Cerebellar cortex (tissue), 1 donor: ENCODE results near the gene ANKRD12.
"Not testable (repeated sequence)": the region's sequence is repeated elsewhere in the genome, so short reads cannot be mapped to it uniquely, and the experiment has no call there.

ENCODE experiments used
- DNase-seq: peaks from one replicate; pipeline ENCODE4 v3.0.0-alpha.2; 2015; ENCODE audit warnings: low spot score

ANKRD12 gene

GRCh38 chr18:9147440-9148202 is 11.0 kb downstream of the ANKRD12 start:
- DNase-seq: peak; percentile 73

GRCh38 chr18:9148203-9148552 is 11.6 kb downstream of the ANKRD12 start:
- no peak for DNase-seq

GRCh38 chr18:9150121-9150520 is 13.5 kb downstream of the ANKRD12 start:
- DNase-seq: no peak

GRCh38 chr18:9153256-9153655 is 16.7 kb downstream of the ANKRD12 start:
- no peak for DNase-seq

- no peak for DNase-seq
These were observed 20.1 kb downstream of the ANKRD12 start for GRCh38 chr18:9156604-9157249.

GRCh38 chr18:9157806-9158205 is 21.2 kb downstream of the ANKRD12 start:
- no peak for DNase-seq

GRCh38 chr18:9160014-9160413 is 23.4 kb downstream of the ANKRD12 start:
- DNase-seq: no peak

GRCh38 chr18:9162663-9163062 is 26.1 kb downstream of the ANKRD12 start:
- not testable (repeated sequence) for DNase-seq

- DNase-seq: not testable (repeated sequence)
These were observed 27.6 kb downstream of the ANKRD12 start for GRCh38 chr18:9164149-9164548.

- DNase-seq: not testable (repeated sequence)
These were observed 29.3 kb downstream of the ANKRD12 start for GRCh38 chr18:9165883-9166282.

GRCh38 chr18:9169515-9169914 is 32.9 kb downstream of the ANKRD12 start:
- DNase-seq: not testable (repeated sequence)

- not testable (repeated sequence) for DNase-seq
These were observed 35.3 kb downstream of the ANKRD12 start for GRCh38 chr18:9171919-9172318.

- DNase-seq: no peak
These were observed 36.0 kb downstream of the ANKRD12 start for GRCh38 chr18:9172506-9173127.

GRCh38 chr18:9173770-9174233 is 37.2 kb downstream of the ANKRD12 start:
- no peak for DNase-seq

- no peak for DNase-seq
These were observed 37.7 kb downstream of the ANKRD12 start for GRCh38 chr18:9174302-9174701.

- no peak for DNase-seq
These were observed 38.5 kb downstream of the ANKRD12 start for GRCh38 chr18:9175115-9175514.

- DNase-seq: no peak
These were observed 40.5 kb downstream of the ANKRD12 start for GRCh38 chr18:9177031-9177430.

GRCh38 chr18:9177466-9177865 is 40.9 kb downstream of the ANKRD12 start:
- no peak for DNase-seq

- DNase-seq: no peak
These were observed 42.0 kb downstream of the ANKRD12 start for GRCh38 chr18:9178557-9178956.

- no peak for DNase-seq
These were observed 44.7 kb downstream of the ANKRD12 start for GRCh38 chr18:9181275-9181674.

- DNase-seq: no peak
These were observed 46.3 kb downstream of the ANKRD12 start for GRCh38 chr18:9182852-9183399.

GRCh38 chr18:9184998-9185613 is 48.5 kb downstream of the ANKRD12 start:
- no peak for DNase-seq
